ENCODE results near the gene RPP14.
"Not testable (repeated sequence)": the region's sequence is repeated elsewhere in the genome, so short reads cannot be mapped to it uniquely, and the experiment has no call there.

RPP14 gene

GRCh38 chr3:58335652-58335947 lies 29.6 kb downstream of the RPP14 start:
- H3K27me3 Mint-ChIP-seq (ENCODE audit: low read depth, poor library complexity): peaks cover 3% of the 10 kb centered on the region
- peaks cover 6% of the 10 kb centered on the region for H3K36me3 Mint-ChIP-seq (ENCODE audit: low read depth)
- TF ChIP-seq CTCF (IDR thresholded peaks at IDR 0.05): no peak
- peaks cover 42% of the 10 kb centered on the region for H3K4me1 Mint-ChIP-seq
- H3K27ac Mint-ChIP-seq: no peak overlapping the region
- DNase-seq: no peak
- peak overlapping the region; percentile 0 for H3K4me3 Mint-ChIP-seq
- no peaks in the 10 kb centered on the region for H3K9me3 Mint-ChIP-seq

- Mint-ChIP-seq H3K9me3 (no peaks in the 10 kb centered on the region), H3K27ac (no peak overlapping the region), H3K27me3 (ENCODE audit: low read depth, poor library complexity) (no peaks in the 10 kb centered on the region), H3K4me1 (peaks cover 36% of the 10 kb centered on the region), H3K36me3 (ENCODE audit: low read depth) (peaks cover 6% of the 10 kb centered on the region), H3K4me3 (no peak overlapping the region)
- no peak for DNase-seq
- no peak for TF ChIP-seq CTCF (IDR thresholded peaks at IDR 0.05)
Measured at GRCh38 chr3:58336135-58336882, 30.3 kb downstream of the RPP14 start.

GRCh38 chr3:58337190-58337589 lies 31.1 kb downstream of the RPP14 start:
- DNase-seq: no peak
- Mint-ChIP-seq H3K27ac (no peak overlapping the region), H3K4me3 (no peak overlapping the region), H3K36me3 (ENCODE audit: low read depth) (peaks cover 6% of the 10 kb centered on the region), H3K9me3 (no peaks in the 10 kb centered on the region), H3K27me3 (ENCODE audit: low read depth, poor library complexity) (no peaks in the 10 kb centered on the region), H3K4me1 (peaks cover 28% of the 10 kb centered on the region)
- no peak for TF ChIP-seq CTCF (IDR thresholded peaks at IDR 0.05)

- peaks cover 17% of the 10 kb centered on the region for H3K4me1 Mint-ChIP-seq
- H3K4me3 Mint-ChIP-seq; H3K27me3 Mint-ChIP-seq (ENCODE audit: low read depth, poor library complexity); H3K27ac Mint-ChIP-seq; DNase-seq; H3K36me3 Mint-ChIP-seq (ENCODE audit: low read depth); H3K9me3 Mint-ChIP-seq: not testable (repeated sequence)
Measured at GRCh38 chr3:58339146-58339545, 33.1 kb downstream of the RPP14 start.

GRCh38 chr3:58340594-58341244 lies 34.7 kb downstream of the RPP14 start:
- no peaks in the 10 kb centered on the region for H3K27me3 Mint-ChIP-seq (ENCODE audit: low read depth, poor library complexity)
- H3K9me3 Mint-ChIP-seq: no peaks in the 10 kb centered on the region
- peaks cover 1% of the 10 kb centered on the region for H3K4me1 Mint-ChIP-seq
- no peak overlapping the region for H3K27ac Mint-ChIP-seq
- DNase-seq: no peak
- H3K4me3 Mint-ChIP-seq: no peak overlapping the region
- TF ChIP-seq CTCF (IDR thresholded peaks at IDR 0.05): no peak
- H3K36me3 Mint-ChIP-seq (ENCODE audit: low read depth): peaks cover 6% of the 10 kb centered on the region

GRCh38 chr3:58341376-58341775 lies 35.3 kb downstream of the RPP14 start:
- H3K9me3 Mint-ChIP-seq: no peaks in the 10 kb centered on the region
- H3K36me3 Mint-ChIP-seq (ENCODE audit: low read depth): peaks cover 6% of the 10 kb centered on the region
- no peak overlapping the region for H3K27ac Mint-ChIP-seq
- no peak for DNase-seq
- H3K4me3 Mint-ChIP-seq: no peak overlapping the region
- no peaks in the 10 kb centered on the region for H3K27me3 Mint-ChIP-seq (ENCODE audit: low read depth, poor library complexity)
- TF ChIP-seq CTCF (IDR thresholded peaks at IDR 0.05): no peak
- H3K4me1 Mint-ChIP-seq: no peaks in the 10 kb centered on the region
